Measurements from ENCODE around the gene FOXJ1. TPM values are rescaled to one million over a fixed set of nuclear protein-coding genes. Genes with fewer than 3 reads are reported as not detected.

The FOXJ1 gene, protein sequence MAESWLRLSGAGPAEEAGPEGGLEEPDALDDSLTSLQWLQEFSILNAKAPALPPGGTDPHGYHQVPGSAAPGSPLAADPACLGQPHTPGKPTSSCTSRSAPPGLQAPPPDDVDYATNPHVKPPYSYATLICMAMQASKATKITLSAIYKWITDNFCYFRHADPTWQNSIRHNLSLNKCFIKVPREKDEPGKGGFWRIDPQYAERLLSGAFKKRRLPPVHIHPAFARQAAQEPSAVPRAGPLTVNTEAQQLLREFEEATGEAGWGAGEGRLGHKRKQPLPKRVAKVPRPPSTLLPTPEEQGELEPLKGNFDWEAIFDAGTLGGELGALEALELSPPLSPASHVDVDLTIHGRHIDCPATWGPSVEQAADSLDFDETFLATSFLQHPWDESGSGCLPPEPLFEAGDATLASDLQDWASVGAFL
- not detected in 2 replicates for polyA plus RNA-seq

DNA sequence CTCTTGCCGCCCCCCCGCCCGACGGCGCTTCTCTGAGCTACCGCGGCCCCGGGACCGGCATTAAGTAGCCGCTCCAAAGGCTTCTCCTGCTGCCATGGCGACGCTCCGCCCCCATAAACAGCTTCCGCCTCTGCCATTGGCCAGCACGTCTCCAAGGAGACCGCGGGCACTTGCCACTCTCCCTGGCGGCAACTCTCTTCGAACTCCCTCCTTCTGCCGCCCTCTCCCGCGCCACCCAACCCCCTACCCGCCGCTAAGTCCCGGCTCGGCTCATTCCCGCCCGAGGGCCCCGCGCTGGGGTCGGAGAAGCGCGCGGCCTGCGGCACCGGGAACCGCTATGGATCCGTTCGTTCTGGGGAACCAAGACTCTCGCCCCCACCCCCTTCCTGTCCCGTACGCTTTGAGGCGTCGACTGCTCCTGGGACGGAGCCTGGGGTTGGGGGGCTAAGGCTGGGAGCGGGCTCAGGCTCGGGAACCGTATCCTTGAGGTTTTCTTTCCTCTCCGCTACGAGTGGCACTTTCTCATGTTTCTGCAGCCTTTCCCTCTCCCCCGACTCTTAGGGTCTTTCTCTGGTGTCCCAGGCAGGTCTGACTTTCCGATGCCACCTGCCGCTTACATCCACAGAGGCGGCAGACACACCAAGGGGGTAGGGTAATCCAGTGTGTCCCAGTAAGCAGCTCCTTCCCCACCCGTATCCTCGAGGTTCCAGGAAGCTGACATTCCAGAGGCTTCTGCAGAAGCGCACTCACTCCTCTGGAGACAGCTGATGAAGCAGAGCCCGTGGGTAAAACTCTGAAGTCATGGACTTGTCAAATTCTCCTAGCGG, at the start of gene FOXJ1:
TSS of gene FOXJ1 (minus strand) at position 34 of the 827 bp plus-strand sequence. CDS start 850 bp downstream, outside the sequence.

DNA sequence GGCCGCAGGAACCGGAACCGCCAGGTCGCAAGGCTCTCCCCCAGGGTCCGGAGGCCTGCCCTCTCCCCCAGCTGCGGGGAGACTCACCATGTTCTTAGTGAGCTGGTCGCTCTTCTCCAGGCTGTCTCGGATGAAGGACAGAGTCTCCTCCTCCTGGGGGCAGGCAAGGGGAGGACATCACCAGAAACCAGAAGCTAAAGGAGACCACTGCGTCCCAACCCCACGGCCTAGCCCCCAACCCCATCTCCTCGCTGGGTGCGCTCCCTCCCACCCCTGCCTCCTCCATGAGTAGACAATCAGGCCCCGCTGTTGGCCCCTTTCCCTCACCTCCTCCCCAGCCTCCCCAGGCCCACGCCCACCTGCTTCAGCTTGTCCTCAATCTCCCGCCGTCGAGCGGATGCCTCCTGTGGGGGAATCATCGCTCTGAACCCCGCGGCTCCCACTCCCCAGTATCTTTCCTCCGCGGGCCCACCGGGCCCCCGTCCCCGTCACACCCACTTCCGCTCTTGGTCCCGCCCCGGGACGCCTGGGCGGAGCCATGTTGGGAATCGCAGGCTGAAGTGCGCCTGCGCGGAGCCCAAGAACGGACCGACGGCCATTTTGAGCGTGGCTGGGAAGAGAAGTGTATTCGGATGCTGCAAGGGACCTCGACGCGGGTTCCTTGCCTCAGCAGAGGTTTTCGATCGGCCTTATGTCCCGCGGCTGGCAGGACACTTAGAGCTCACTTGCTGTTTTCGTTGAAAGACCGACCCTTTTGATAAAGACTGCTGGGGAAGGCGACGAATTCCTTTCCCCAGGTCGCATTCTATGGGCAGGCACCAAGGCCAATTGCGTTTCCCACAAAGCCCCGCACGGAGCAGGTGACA, 37.5 kb downstream of the FOXJ1 start, which contains the start of gene EXOC7:
TSS of gene EXOC7 (minus strand) at position 514 of the 866 bp plus-strand sequence. CDS start at position 419, 95 bp downstream.

Other genes with a start within 250 kb of the FOXJ1 start
- gene TRIM65, start 244.3 kb downstream of the FOXJ1 start, polyA plus RNA-seq = not detected in 2 replicates
- gene MRPL38, start 236.4 kb downstream of the FOXJ1 start, polyA plus RNA-seq = 22.6 and 30.0 TPM in 2 replicates
- 0.46 and 0.71 TPM in 2 replicates for gene FBF1, start 200.2 kb downstream of the FOXJ1 start, polyA plus RNA-seq
- gene ACOX1, start 162.1 kb downstream of the FOXJ1 start, polyA plus RNA-seq = 16.2 and 18.6 TPM in 2 replicates
- gene TEN1, start 162.0 kb downstream of the FOXJ1 start, polyA plus RNA-seq = 3.4 and 10.1 TPM in 2 replicates
- 0.29 and 1.8 TPM in 2 replicates for gene CDK3, start 140.4 kb downstream of the FOXJ1 start, polyA plus RNA-seq
- gene EVPL, start 113.9 kb downstream of the FOXJ1 start, polyA plus RNA-seq = 0.39 TPM in 1 of 2 replicates, not detected in the other
- gene SRP68, start 68.7 kb downstream of the FOXJ1 start, polyA plus RNA-seq = 26.4 and 28.5 TPM in 2 replicates
- gene GALR2, start 66.5 kb downstream of the FOXJ1 start, polyA plus RNA-seq = 0.41 TPM in 1 of 2 replicates, not detected in the other
- 0.20 and 0.42 TPM in 2 replicates for gene ZACN, start 62.1 kb downstream of the FOXJ1 start, polyA plus RNA-seq
- 21.9 and 24.2 TPM in 2 replicates for gene EXOC7, start 37.5 kb downstream of the FOXJ1 start, polyA plus RNA-seq
- 38.1 and 46.4 TPM in 2 replicates for gene RNF157, start 99.2 kb upstream of the FOXJ1 start, polyA plus RNA-seq
- 0.25 and 3.3 TPM in 2 replicates for gene UBALD2, start 124.1 kb upstream of the FOXJ1 start, polyA plus RNA-seq
- 0.21 and 0.31 TPM in 2 replicates for gene QRICH2, start 167.0 kb upstream of the FOXJ1 start, polyA plus RNA-seq
- 26.9 and 32.5 TPM in 2 replicates for gene PRPSAP1, start 212.7 kb upstream of the FOXJ1 start, polyA plus RNA-seq
- 0.13 and 0.78 TPM in 2 replicates for gene SPHK1, start 243.4 kb upstream of the FOXJ1 start, polyA plus RNA-seq